ENCODE measurements around the gene ADAMTS2. TPM values are rescaled to one million over a fixed set of nuclear protein-coding genes. Genes with fewer than 3 reads are reported as not detected.

The ADAMTS2 gene
- total RNA-seq, 2 experiments from 2014 or later, result not detected

- H3K36me3 Mint-ChIP-seq, result no peaks in the 10 kb centered on the region
- DNase-seq, result no peak
- H3K27me3 Mint-ChIP-seq, result peaks cover 1% of the 10 kb centered on the region
- no peaks in the 10 kb centered on the region for H3K4me1 Mint-ChIP-seq (ENCODE audit: low read depth)
- CTCF ChIA-PET, result no interaction called here
- no peak overlapping the region for H3K4me3 Mint-ChIP-seq
- no peak overlapping the region for H3K27ac Mint-ChIP-seq
- H3K9me3 Mint-ChIP-seq, result peaks cover 3% of the 10 kb centered on the region
- POLR2A ChIA-PET, result no interaction called here
- intact Hi-C loops (cut with micrococcal nuclease), result no loop called here
Observed at GRCh38 chr5:179120421-179120861, 224.8 kb downstream of the ADAMTS2 start.

GRCh38 chr5:179119415-179120170 lies 225.7 kb downstream of the ADAMTS2 start:
- CTCF ChIA-PET, result no interaction called here
- POLR2A ChIA-PET, result no interaction called here

GRCh38 chr5:179118756-179119414 lies 226.4 kb downstream of the ADAMTS2 start:
- DNase-seq, result no peak
- Mint-ChIP-seq H3K36me3 (no peaks in the 10 kb centered on the region), H3K4me3 (no peak overlapping the region), H3K9me3 (peaks cover 16% of the 10 kb centered on the region), H3K27me3 (peaks cover 1% of the 10 kb centered on the region), H3K4me1 (ENCODE audit: low read depth) (no peaks in the 10 kb centered on the region), H3K27ac (no peak overlapping the region)
- intact Hi-C loops (cut with micrococcal nuclease), result no loop called here
- CTCF ChIA-PET, result no interaction called here
- POLR2A ChIA-PET, result no interaction called here

More at GRCh38 chr5:179119415-179120170, 225.7 kb downstream of the ADAMTS2 start:
- Mint-ChIP-seq H3K36me3 (no peaks in the 10 kb centered on the region), H3K9me3 (peaks cover 12% of the 10 kb centered on the region), H3K4me3 (no peak overlapping the region), H3K27ac (no peak overlapping the region), H3K27me3 (peaks cover 1% of the 10 kb centered on the region), H3K4me1 (ENCODE audit: low read depth) (no peaks in the 10 kb centered on the region)
- DNase-seq, result no peak
- intact Hi-C loops (cut with micrococcal nuclease), result no loop called here

GRCh38 chr5:179118338-179118737 lies 226.9 kb downstream of the ADAMTS2 start:
- Mint-ChIP-seq H3K4me1 (ENCODE audit: low read depth) (no peaks in the 10 kb centered on the region), H3K27me3 (peaks cover 3% of the 10 kb centered on the region), H3K36me3 (peaks cover 2% of the 10 kb centered on the region), H3K27ac (no peak overlapping the region), H3K4me3 (no peak overlapping the region), H3K9me3 (peaks cover 22% of the 10 kb centered on the region)
- intact Hi-C loops (cut with micrococcal nuclease), result no loop called here
- POLR2A ChIA-PET, result no interaction called here
- CTCF ChIA-PET, result no interaction called here
- no peak for DNase-seq

GRCh38 chr5:179115845-179116524 lies 229.3 kb downstream of the ADAMTS2 start:
- Mint-ChIP-seq H3K9me3 (peaks cover 31% of the 10 kb centered on the region), H3K4me1 (ENCODE audit: low read depth) (no peaks in the 10 kb centered on the region), H3K27ac (no peak overlapping the region), H3K4me3 (no peak overlapping the region), H3K27me3 (peaks cover 3% of the 10 kb centered on the region), H3K36me3 (peaks cover 2% of the 10 kb centered on the region)
- ChIA-PET CTCF (no interaction called here), POLR2A (interaction anchor here (0.9 kb wide), 1 partner anchor 9 kb away, joined by 3 read pairs; no protein-coding TSS in a partner anchor)
- intact Hi-C loops (cut with micrococcal nuclease), result no loop called here
- DNase-seq, result no peak

GRCh38 chr5:179115307-179115706 lies 230.0 kb downstream of the ADAMTS2 start:
- Mint-ChIP-seq H3K27me3 (peaks cover 3% of the 10 kb centered on the region), H3K9me3 (peaks cover 35% of the 10 kb centered on the region), H3K36me3 (peaks cover 2% of the 10 kb centered on the region), H3K4me1 (ENCODE audit: low read depth) (no peaks in the 10 kb centered on the region), H3K27ac (no peak overlapping the region), H3K4me3 (no peak overlapping the region)
- intact Hi-C loops (cut with micrococcal nuclease), result no loop called here
- POLR2A ChIA-PET, result no interaction called here
- DNase-seq, result no peak
- CTCF ChIA-PET, result no interaction called here

GRCh38 chr5:179114756-179115155 lies 230.5 kb downstream of the ADAMTS2 start:
- no peak for DNase-seq
- peaks cover 2% of the 10 kb centered on the region for H3K36me3 Mint-ChIP-seq
- H3K4me3 Mint-ChIP-seq, result no peak overlapping the region
- peaks cover 38% of the 10 kb centered on the region for H3K9me3 Mint-ChIP-seq
- H3K27me3 Mint-ChIP-seq, result peaks cover 3% of the 10 kb centered on the region
- POLR2A ChIA-PET, result no interaction called here
- H3K27ac Mint-ChIP-seq, result no peak overlapping the region
- intact Hi-C loops (cut with micrococcal nuclease), result no loop called here
- no peaks in the 10 kb centered on the region for H3K4me1 Mint-ChIP-seq (ENCODE audit: low read depth)
- CTCF ChIA-PET, result no interaction called here

- POLR2A ChIA-PET, result no interaction called here
- CTCF ChIA-PET, result no interaction called here
- intact Hi-C loops (cut with micrococcal nuclease), result no loop called here
- Mint-ChIP-seq H3K4me3 (no peak overlapping the region), H3K36me3 (peaks cover 2% of the 10 kb centered on the region), H3K27ac (no peak overlapping the region), H3K4me1 (ENCODE audit: low read depth) (no peaks in the 10 kb centered on the region), H3K27me3 (peaks cover 3% of the 10 kb centered on the region), H3K9me3 (peaks cover 44% of the 10 kb centered on the region)
- no peak for DNase-seq
Observed at GRCh38 chr5:179113945-179114641, 231.2 kb downstream of the ADAMTS2 start.

- H3K27ac Mint-ChIP-seq, result no peak overlapping the region
- H3K9me3 Mint-ChIP-seq, result peaks cover 44% of the 10 kb centered on the region
- H3K36me3 Mint-ChIP-seq, result peaks cover 2% of the 10 kb centered on the region
- H3K4me1 Mint-ChIP-seq (ENCODE audit: low read depth), result no peaks in the 10 kb centered on the region
- DNase-seq, result no peak
- no peak overlapping the region for H3K4me3 Mint-ChIP-seq
- H3K27me3 Mint-ChIP-seq, result peaks cover 3% of the 10 kb centered on the region
- ChIA-PET CTCF (no interaction called here), POLR2A (no interaction called here)
- intact Hi-C loops (cut with micrococcal nuclease), result no loop called here
Observed at GRCh38 chr5:179113143-179113530, 232.1 kb downstream of the ADAMTS2 start.

- Mint-ChIP-seq H3K36me3 (peaks cover 2% of the 10 kb centered on the region), H3K4me3 (no peak overlapping the region), H3K27ac (no peak overlapping the region), H3K9me3 (peaks cover 46% of the 10 kb centered on the region), H3K27me3 (peaks cover 3% of the 10 kb centered on the region), H3K4me1 (ENCODE audit: low read depth) (no peaks in the 10 kb centered on the region)
- DNase-seq, result no peak
- CTCF ChIA-PET, result no interaction called here
- POLR2A ChIA-PET, result no interaction called here
- intact Hi-C loops (cut with micrococcal nuclease), result no loop called here
Observed at GRCh38 chr5:179112469-179113142, 232.7 kb downstream of the ADAMTS2 start.

GRCh38 chr5:179111267-179112207 lies 233.7 kb downstream of the ADAMTS2 start:
- Mint-ChIP-seq H3K9me3 (peaks cover 52% of the 10 kb centered on the region), H3K36me3 (peaks cover 2% of the 10 kb centered on the region), H3K27me3 (peaks cover 2% of the 10 kb centered on the region), H3K27ac (no peak overlapping the region), H3K4me3 (no peak overlapping the region), H3K4me1 (ENCODE audit: low read depth) (no peaks in the 10 kb centered on the region)
- intact Hi-C loops (cut with micrococcal nuclease), result no loop called here
- POLR2A ChIA-PET, result no interaction called here
- CTCF ChIA-PET, result no interaction called here
- DNase-seq, result no peak
